Esophagus muscularis mucosa (tissue), 4 donors: ENCODE data around the gene UNC5A.
"Not testable (repeated sequence)": the region's sequence is repeated elsewhere in the genome, so short reads cannot be mapped to it uniquely, and the experiment has no call there.

ENCODE experiments used
- CTCF ChIP-seq, 3 experiments: fragments of 200-600 bp in 2 of 3; fragments of 450-650 bp in 1 of 3; sonication (generic) in 2 of 3; IDR thresholded peaks; one replicate each; pipeline ENCODE4 v1.5.1; 2017 to 2019; ENCODE audit warnings: antibody characterized with exemption in 3 of 3, mild to moderate bottlenecking in 2 of 3, moderate library complexity in 1 of 3
- EP300 ChIP-seq: sonication (generic); formaldehyde crosslinking; IDR thresholded peaks from one replicate; pipeline ENCODE4 v1.6.1; 2017; ENCODE audit warnings: antibody characterized with exemption
- POLR2A ChIP-seq: fragments of 450-650 bp; IDR thresholded peaks from one replicate; pipeline ENCODE4 v1.6.1; 2017; ENCODE audit warnings: antibody characterized with exemption, moderate library complexity, mild to moderate bottlenecking, low read depth
- POLR2AphosphoS5 ChIP-seq, 2 donors: sonication (generic); formaldehyde crosslinking; IDR thresholded peaks; one replicate each; pipeline ENCODE4 v1.6.1; 2017; ENCODE audit warnings: antibody characterized with exemption in 2 of 2

- TF ChIP-seq CTCF (IDR thresholded peaks at IDR 0.05); POLR2AphosphoS5 (IDR thresholded peaks at IDR 0.05); POLR2A; EP300: not testable (repeated sequence)
Measured at GRCh38 chr5:176873011-176873410, 62.7 kb downstream of the UNC5A start.
